Measurements from ENCODE around the gene ACSL5.
"Not testable (repeated sequence)": the region's sequence is repeated elsewhere in the genome, so short reads cannot be mapped to it uniquely, and the experiment has no call there.

The ACSL5 gene

GRCh38 chr10:112374724-112375541, 1.0 kb downstream of the ACSL5 start:
- H3K4me3 ChIP-seq (ENCODE audit: control insufficient read depth, low read depth, low read length): no peak overlapping the region
- no peak for TF ChIP-seq CTCF (IDR thresholded peaks at IDR 0.05; ENCODE audit: control insufficient read depth, insufficient read depth, low read depth, low read length, missing control alignments)
- DNase-seq (ENCODE audit: low read depth): no peak

- no peak for DNase-seq (ENCODE audit: low read depth)
- TF ChIP-seq CTCF (IDR thresholded peaks at IDR 0.05; ENCODE audit: control insufficient read depth, insufficient read depth, low read depth, low read length, missing control alignments): no peak
- no peak overlapping the region for H3K4me3 ChIP-seq (ENCODE audit: control insufficient read depth, low read depth, low read length)
Measured at GRCh38 chr10:112375721-112376395, 1.9 kb downstream of the ACSL5 start.

- H3K4me3 ChIP-seq (ENCODE audit: control insufficient read depth, low read depth, low read length): no peak overlapping the region
- no peak for TF ChIP-seq CTCF (IDR thresholded peaks at IDR 0.05; ENCODE audit: control insufficient read depth, insufficient read depth, low read depth, low read length, missing control alignments)
Measured at GRCh38 chr10:112376396-112376790, 2.5 kb downstream of the ACSL5 start.

GRCh38 chr10:112377116-112377515, 3.2 kb downstream of the ACSL5 start:
- DNase-seq (ENCODE audit: low read depth); H3K4me3 ChIP-seq (ENCODE audit: control insufficient read depth, low read depth, low read length): not testable (repeated sequence)

More at GRCh38 chr10:112376396-112376790, 2.5 kb downstream of the ACSL5 start:
- no peak for DNase-seq (ENCODE audit: low read depth)

- DNase-seq (ENCODE audit: low read depth): no peak
- no peak for TF ChIP-seq CTCF (IDR thresholded peaks at IDR 0.05; ENCODE audit: control insufficient read depth, insufficient read depth, low read depth, low read length, missing control alignments)
- no peak overlapping the region for H3K4me3 ChIP-seq (ENCODE audit: control insufficient read depth, low read depth, low read length)
Measured at GRCh38 chr10:112379635-112380296, 5.8 kb downstream of the ACSL5 start.

- DNase-seq (ENCODE audit: low read depth): no peak
- no peak for TF ChIP-seq CTCF (IDR thresholded peaks at IDR 0.05; ENCODE audit: control insufficient read depth, insufficient read depth, low read depth, low read length, missing control alignments)
- no peak overlapping the region for H3K4me3 ChIP-seq (ENCODE audit: control insufficient read depth, low read depth, low read length)
Measured at GRCh38 chr10:112382515-112383235, 8.8 kb downstream of the ACSL5 start.
